Stimulated activated naive CD4-positive, alpha-beta T cell treated with Interleukin-2 at 50 U/mL for 16 hours (primary cell): ENCODE data around the gene GIMAP2.
"Not testable (repeated sequence)": the region's sequence is repeated elsewhere in the genome, so short reads cannot be mapped to it uniquely, and the experiment has no call there.

Experiments used
- DNase-seq: peaks from one replicate; lab custom pipeline; 2025; lab: John Stamatoyannopoulos, UW

GIMAP2 gene

DNA sequence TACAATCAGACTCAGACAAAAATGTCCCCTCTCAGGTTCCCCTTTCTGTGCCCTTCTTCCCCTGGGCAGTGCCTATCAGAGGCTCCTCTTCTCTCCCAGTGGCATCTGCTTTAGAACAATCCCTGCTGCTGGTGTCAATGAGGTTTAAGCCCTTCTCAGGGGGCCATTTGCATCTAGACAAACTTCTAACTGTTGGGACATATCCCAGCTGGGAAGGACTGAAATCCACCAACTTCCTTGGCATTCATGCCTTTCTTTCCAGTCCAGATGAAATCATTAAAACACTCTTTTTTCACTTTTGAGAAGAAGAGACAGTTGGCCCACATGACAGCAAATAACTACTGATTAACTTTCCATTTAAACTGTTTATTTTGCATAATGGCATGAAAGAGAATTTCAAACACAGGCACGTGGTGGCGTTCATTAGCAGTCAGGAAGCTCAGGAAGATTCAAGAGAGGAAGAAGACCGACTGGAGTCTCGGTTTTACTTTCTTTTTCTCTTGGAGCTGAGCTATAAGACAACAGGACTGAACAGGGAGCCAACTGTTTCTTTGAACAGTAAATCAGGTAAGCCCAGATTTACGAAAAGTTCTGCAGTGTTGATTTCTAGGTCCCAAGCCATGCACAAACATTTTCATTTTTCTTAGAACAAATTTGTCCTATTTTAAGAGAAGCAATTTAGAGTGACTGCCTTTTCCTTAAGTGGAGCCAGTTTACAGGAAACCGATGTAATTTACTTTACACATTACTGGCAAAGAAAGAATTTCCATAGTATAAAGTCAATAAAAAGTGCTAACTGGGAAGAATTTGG, at the start of gene GIMAP2:
Gene GIMAP2 (plus strand): TSS at position 488 of the 811 bp plus-strand sequence. CDS start 1,354 bp downstream, outside the sequence.
- no peak for DNase-seq

DNA sequence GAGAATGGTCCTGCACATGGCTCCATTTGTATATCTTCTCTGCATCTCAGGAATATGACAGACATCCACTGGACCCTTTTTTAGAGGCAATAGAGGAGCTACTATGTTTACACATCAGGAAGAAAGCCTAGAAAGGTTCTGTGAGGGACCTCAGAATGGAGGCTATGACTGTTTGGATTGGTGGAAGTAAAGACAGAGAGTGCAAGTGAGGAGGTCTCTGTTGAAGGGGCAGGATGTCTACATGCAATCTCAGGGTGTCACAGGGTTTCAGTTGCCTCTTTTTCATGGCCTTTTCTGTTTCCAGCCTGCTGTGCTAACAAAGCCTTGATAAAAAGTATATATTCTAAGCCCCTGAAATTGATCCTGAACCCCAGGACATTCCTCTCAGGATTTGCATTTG, 43.7 kb upstream of the GIMAP2 start:
- no peak for DNase-seq

DNA sequence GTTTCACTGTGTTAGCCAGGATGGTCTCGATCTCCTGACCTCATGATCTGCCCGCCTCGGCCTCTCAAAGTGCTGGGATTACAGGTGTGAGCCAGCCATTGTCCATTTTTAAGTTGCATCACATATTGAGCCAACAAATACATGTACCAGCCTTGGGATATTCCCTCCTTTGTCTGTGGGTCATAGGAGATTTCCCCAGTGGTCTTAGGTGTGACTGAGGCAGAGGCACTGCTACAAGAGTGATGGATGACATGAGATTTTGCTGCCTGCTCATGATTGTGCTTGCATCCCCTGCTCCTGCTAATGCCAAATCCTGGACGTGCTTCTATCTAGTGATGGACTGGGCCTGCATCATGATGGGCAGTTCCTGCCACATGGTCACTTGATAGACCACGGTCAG, 42.6 kb upstream of the GIMAP2 start:
- no peak for DNase-seq

DNA sequence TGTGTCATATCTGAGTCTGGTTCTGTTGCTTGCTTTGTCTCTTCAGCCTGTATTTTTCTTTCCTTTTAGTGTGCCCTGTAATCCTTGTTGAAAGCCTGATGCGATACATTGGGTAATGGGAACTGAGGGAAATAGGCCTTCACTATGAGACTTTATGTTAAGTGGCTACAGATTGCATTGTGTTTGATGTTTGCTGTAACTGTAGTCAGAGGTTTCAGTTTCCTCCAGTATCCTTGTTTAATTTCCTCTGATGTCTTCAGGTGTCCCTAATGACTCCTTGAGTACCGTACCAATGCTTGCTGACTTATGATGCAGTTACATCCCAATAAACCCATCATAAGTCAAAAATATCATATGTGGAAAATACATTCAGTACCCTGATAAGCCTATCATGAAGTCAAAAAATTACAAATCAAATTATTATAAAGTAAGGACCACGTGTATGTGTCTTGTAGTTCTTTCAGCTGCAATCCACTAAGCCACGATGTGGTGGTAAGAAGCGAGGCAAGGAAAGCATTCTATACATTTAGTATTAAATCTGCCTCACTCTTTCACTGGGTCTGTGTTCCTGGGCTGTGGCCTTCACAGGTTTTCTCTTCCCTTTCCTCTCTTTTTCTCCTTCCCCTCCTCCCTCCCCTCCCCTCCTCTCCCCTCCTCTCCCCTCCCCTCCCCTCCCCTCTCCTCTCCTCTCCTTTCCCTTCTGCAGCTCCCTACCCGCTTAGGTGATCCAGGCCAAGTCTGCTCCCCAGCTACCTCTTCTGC, 40.1 kb upstream of the GIMAP2 start:
- no peak for DNase-seq

DNA sequence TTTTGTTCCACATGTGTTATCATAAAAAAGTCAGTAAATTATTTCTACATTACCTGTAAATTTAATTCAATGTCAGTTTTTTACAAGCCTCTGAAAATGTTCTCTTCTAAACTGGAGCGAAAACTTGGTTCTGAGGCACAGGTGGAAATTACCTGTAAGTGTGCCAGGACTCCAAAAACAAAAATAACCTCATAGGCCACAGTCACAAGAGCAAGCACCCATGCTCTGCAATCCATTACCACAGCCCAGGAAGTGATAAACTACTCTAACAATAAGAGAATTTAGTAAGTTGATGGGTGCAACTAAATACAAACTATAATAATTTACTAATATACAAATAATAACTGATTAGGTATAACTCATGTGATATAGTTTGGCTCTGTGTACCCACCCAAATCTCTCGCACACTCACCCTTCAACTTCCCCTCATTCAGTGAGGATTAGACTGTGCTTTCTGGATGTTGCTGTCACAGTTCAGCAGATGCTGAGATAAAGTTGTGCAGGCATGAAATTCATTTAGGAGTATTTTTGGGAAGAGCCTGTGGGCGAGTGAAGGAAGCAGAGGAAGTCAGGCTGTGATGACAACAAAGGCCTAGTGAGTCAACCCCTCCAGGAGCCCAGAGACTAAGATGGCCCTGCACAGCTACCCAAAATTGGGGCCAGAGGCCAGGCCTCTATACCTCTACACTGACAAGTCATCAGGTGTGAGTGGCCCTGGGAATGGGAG, 37.0 kb upstream of the GIMAP2 start:
- no peak for DNase-seq

DNA sequence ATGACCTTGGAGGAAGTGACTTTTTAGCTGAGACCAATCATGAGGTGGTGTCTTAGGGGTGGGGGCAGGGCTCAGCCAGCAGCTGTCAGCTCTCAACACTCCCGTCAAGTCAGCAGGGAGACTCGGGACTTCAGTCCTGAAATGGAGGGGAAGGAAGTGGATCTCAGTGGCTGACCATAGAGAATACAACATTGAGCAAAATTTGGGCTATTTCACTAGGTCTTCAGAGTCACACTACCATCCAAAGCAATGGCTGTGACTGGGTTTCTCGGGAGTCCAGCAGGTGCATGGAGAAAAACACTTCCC, 36.5 kb upstream of the GIMAP2 start:
- no peak for DNase-seq

DNA sequence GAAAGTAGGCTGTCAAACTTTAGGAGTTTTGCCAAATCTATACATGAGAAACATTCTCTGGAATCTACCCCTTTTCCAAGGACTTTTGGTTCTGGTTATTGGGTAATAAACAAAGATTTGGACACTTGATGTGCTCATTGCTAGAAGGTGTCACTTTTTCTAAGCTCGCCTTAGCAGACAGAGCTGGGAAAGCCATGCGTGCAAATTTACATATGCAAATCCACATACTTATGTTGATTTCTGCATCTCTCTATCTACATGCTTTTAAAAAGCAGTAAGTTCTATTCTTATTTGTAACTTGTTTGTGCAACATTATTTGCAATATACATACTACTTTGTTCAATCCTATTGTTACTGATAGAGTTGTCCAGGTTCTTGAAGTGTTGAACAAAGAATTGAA, 30.8 kb upstream of the GIMAP2 start:
- DNase-seq = no peak

DNA sequence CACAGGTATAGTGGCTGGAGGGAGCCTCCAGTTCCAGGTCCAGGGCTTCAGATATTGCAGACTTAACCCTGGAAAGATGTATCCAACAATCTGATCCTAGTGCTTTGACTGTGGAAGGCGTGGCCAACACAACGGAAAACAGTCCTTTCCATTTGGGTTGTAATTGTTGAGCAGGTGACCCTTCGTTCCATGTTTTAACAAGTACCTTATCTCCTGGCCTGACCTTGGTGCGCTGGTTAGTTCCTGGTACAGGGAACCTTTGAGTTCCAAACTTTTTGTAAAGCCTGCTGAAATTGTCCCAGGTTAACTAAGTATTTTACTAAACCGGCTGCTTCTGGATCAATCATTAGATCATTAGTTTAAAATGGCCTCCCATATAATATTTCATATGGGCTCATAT, 29.5 kb upstream of the GIMAP2 start:
- no peak for DNase-seq

DNA sequence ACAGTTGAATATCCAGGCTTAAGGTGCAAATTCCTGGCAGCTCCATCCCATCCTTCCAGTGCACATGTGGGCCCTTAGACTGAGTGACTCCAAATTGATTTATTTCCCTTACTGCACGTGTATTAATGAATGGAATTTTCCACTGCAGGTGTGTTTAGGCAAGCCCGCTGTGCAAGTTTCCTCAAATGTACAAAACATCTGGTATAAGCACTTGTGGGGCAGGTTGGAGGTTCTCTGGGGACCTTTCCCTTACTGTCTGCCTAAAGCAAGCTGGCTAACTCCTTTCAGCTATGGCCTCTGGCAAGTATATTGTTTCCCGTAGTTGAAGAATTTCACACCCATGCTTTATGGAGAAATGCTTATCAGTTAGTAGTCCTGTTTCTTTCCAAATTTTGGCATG, 28.0 kb upstream of the GIMAP2 start:
- DNase-seq = no peak

DNA sequence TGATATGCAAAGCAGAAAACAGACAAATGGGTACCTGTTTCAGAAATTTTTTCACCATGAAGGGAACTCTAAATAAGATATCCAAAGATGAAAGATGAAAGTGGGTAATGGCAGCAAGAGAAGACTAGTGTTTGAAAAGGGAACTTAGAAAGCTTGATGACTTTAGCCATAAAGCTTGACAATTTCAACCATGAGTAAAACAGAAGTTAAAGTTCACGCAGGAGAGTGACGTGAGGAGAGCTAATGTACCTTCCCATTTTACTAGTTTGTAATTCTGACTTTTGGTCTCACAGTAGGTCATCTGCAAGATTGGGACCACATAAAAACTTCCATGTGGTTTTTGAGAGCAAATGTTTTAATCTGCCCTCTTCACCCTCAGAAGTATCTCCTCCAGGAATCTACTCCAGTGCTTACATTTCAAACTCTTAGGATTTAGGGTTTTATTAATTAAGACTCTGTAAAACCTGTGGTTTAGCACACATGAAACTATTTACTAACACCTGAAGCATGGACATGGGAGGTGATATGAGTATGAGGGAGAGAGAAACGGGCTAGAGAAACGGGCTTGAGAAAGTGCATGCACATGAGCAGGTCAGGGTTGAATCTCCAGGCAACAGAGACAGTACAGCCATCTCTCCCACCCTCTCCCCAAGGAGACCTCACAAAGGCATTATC, 24.4 kb upstream of the GIMAP2 start:
- no peak for DNase-seq

DNA sequence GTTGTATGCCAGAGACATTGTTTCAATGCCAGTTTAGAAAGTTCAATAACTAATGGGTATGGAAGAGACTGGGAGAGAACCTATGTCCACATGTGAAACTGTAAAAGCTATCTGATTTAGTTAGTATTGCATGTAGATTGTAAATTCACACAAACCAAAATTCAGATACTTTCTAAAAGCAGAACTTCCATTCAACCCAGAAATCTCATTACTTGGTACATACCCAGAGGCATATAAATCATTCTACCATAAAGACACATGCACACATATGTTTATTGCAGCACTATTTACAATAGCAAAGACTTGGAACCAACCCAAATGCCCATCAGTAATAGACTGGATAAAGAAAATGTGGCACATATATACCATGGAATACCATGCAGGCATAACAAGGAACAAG, 22.7 kb upstream of the GIMAP2 start:
- DNase-seq = not testable (repeated sequence)

DNA sequence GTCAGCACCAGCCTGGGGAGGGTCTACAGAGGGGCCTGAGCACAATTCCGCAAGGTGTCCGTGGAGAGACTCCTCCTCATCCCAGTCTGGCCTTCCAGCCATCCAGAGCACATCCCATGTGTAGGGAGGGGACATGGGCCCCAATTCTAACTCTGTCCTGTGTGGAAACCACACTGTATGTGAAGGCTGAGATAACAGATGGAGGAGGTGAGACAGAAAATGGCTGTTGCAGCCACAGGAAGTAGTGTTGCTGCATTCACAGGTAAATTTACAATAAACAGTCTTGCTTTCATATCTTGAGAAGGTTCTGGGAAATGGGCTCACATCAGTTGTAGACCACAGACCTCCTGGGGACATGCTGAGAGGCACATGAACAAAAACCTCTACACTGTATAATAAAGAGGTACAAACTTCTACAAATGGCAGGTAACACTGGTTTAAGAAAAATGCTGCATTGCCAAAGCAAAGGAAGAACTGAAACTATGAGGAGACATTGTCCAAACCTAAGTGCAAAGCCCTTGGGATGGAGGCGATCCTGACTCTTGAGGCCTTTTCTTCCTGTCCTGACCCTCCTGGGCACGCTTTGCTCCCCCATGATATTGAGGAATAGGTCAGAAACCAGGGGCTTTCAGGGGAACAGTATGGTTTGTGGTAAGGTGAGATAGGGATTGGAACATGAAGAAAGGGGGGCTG, 21.6 kb upstream of the GIMAP2 start:
- DNase-seq = no peak

DNA sequence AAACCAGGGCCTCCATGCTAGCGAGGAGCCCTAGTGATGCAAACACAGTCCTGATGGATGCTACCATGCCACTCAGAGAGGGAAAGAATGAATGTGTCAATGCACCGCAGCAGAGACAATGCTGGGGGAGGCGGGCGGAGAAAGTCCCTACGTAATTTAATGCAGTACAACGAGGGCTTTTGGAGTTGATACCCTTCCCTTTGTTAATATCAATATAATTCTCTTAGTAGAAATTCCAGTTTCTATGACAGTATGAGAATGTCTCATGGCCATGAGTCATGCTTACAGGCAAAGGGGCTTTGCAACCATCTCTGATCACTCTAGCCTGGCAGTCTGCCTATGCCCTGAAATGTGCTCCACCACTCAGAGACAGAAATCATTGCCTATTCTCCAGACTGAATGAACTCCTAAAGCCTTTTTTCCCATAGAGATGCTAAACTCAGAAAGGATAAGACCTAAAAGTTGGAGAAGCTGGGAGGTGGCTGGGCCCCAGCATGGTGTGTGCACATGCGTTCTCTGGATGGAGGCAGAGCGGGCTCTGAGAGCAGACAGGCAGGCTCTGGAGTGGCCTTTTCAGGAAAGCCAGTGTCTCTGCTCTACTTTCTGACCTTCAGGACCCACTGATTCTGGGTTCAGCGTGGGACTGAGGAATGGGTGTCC, 20.3 kb upstream of the GIMAP2 start:
- peak; percentile 60 for DNase-seq

DNA sequence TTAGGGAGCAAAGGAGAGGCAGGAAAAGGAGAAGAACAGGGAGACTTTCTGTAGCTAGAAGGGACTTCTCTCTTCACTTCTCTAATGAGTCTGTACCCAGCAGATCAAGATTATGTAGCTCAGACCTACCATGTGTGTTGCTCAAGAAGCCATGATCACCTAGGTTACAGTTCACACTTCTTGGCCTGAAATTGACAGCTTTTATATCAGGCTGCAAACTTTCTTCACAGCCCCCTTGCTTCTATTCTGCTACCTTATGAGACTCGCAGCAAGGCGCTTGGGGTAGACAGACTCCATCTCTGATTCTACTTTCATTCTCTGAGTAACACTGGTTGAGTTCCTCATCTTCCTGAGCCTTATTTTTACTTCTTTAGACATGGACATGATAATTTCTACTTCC, 19.6 kb upstream of the GIMAP2 start:
- DNase-seq = no peak

DNA sequence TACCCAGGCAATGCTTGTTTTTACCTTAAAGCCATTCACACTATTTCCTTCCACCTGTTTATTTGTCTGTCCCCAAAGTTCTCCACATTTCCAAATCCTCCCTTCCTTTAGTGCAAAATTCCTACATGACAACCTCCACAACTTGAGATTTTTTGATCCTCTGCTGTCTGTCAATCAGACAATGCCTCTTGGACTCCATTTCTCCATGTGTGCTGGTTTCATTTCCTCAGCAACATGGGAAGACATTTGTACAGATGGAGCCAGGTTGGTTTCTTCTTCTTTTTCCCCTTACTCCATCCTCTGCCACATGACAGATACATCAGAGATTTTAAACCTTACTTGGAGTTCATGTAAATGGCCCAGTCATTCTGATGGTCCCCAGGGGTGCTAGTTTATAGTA, 19.1 kb upstream of the GIMAP2 start:
- DNase-seq = no peak

DNA sequence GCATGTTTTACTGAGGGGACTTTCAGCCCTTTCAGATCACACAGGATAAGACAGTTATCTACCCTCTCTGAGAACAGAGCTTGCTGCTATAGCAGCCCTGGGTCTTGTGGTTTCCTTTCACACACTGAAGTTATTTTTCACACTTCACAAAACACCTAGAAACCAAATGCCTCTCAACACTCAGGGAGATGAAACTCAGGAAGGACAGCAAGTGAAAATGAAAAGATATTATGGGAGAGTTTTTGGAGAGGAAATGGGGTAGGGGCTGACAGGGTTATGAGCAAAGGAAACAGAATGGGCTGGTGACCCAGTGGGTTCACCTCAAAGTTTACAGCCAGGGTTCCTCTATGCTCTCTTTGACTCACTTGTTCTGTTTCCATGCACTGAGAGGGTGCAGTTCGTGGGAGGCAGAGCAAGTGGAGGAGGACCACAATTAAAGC, 17.0 kb upstream of the GIMAP2 start:
- peak; percentile 71 for DNase-seq

DNA sequence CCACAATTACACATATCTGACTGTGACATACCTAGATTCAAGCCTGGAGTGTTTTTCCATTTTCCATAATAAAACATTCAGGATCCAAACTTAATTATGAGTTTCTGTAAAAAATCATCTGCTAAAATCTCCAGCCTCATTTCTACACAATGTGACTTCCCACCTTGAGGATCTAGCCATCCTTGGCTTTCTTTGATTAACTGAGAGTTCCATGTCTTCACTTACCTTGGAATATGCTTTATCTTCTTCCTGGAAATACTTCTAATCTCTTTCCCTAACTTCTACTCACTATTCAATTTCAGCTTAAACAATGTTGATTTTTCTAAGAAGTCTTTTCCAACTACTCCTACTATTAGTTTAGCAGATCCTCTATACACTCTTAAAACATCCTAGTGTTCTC, 16.5 kb upstream of the GIMAP2 start:
- DNase-seq = no peak

DNA sequence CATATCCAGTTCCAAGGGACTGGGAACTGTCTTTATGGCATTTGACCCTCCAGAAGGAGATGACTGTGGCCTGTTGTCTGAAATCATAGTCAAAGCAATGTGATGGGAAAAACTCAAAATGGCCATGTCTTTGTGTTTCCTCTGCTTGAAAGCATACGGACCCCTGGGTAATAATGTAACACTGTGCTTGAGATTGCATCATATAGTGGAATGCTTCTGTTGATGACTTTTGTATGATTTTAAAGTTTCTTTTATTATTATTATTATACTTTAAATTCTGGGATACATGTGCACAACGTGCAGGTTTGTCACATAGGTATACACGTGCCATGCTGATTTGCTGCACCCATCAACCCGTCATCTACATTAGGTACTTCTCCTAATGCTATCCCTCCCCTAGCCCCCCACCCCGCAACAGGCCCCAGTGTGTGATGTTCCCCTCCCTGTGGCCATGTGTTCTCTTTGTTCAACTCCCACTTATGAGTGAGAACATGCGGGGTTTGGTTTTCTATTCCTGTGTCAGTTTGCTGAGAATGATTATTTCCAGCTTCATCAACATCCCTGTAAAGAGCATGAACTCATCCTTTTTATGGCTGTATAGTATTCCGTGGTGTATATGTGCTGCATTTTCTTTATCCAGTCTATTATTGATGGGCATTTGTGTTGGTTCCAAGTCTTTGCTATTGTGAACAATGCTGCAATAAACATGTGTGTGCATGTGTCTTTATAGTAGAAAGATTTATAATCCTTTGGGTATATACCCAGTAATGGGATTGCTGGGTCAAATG, 13.5 kb upstream of the GIMAP2 start:
- not testable (repeated sequence) for DNase-seq

DNA sequence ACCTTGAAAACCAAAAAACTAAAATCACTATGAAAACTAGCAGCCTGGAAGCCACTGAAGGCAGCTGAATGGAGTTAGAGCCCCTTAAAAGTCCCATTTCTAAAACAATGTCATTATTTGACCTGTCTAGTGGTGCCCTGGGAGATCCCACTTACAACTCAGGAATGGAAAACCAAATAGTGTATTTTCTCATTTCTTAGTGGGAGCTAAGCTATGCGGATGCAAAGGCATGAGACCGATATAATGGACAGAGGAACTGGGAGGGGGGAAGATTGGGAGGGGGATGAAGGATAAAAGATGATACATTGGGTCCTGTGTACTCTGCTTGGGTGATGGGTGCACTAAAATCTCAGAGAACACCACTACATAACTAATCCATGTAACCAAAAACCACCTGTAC, 9.8 kb upstream of the GIMAP2 start:
- no peak for DNase-seq

DNA sequence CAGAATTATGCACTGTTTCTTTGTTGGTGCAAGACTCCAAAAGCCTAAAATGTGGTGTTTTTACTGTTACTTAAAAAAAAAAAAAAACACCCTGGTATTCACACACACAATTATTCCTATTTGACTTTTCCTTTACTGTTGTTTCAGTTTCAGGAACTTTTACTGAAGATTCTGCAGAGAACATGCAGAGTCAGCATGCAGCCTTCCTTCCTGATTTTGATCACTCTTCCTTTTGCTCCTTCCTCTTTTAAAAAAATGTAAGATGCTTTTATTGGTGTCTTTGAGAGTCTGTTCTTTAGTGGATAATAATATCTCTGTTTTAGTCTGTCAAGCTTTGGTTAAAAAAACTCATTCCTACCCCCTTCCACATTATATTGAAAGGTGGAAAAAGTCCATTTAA, 9.2 kb upstream of the GIMAP2 start:
- not testable (repeated sequence) for DNase-seq
